Measurements from ENCODE around the gene LUZP2.

GRCh38 chr11:24708616-24709015 lies 211.8 kb downstream of the LUZP2 start:
- no peak for TF ChIP-seq CTCF (IDR thresholded peaks at IDR 0.05)
- TF ChIP-seq POLR2AphosphoS5 (IDR thresholded peaks at IDR 0.05): no peak
